ENCODE results near the gene SIT1. TPM values are rescaled to one million over a fixed set of nuclear protein-coding genes. Genes with fewer than 3 reads are reported as not detected.

The SIT1 gene
- total RNA-seq, 4 donors from 2014 or later, result 0.63 to 3.8 (median 0.95) TPM

GRCh38 chr9:35657546-35658136, 6.9 kb upstream of the SIT1 start, which contains the start of gene RMRP:
TSS of gene RMRP (minus strand) at chr9:35658019.
- intact Hi-C loops (cut with DNase I), result no loop called here
- Histone ChIP-seq H3K4me1 (peaks cover 7 to 20% of the 10 kb centered on the region in 2 donors), H3K4me3 (replicated peaks in 1 of 3) (peak within 1 kb of the TSS; percentile 49 to 95 (median 90)), H3K27me3 (no peaks in the 10 kb centered on the region), H3K36me3 (peaks cover 0 to 4% of the 10 kb centered on the region in 2 donors), H3K9me3 (no peaks in the 10 kb centered on the region), H3K27ac (peak within 1 kb of the TSS; percentile 92 to 100 (median 100))
- 0 to 1% methylated on average over 34 to 35 of the region's 42 CpGs for WGBS, 2 donors
- peak; percentile 98 for DNase-seq
- TF ChIP-seq POLR2A (IDR thresholded peaks at IDR 0.05) (peak; percentile 60 to 81), CTCF (IDR thresholded peaks at IDR 0.05) (peak in 5 of 6 experiments; percentile 20 to 55 (median 45))

- Histone ChIP-seq H3K4me3 (replicated peaks in 1 of 3) (peak overlapping the region in 1 of 3 donors; percentile 22), H3K4me1 (peaks cover 7 to 20% of the 10 kb centered on the region in 2 donors), H3K27me3 (no peaks in the 10 kb centered on the region), H3K9me3 (no peaks in the 10 kb centered on the region), H3K36me3 (peaks cover 0 to 4% of the 10 kb centered on the region in 2 donors), H3K27ac (peak overlapping the region; percentile 92 to 100 (median 100))
- no peak for TF ChIP-seq POLR2A (IDR thresholded peaks at IDR 0.05)
- TF ChIP-seq CTCF (IDR thresholded peaks at IDR 0.05), result no peak
- DNase-seq, result peak in 1 of 2 donors; percentile 45
- intact Hi-C loops (cut with DNase I), result no loop called here
- 21 to 23% methylated on average over 25 of the region's 25 CpGs for WGBS, 2 donors
Measured at GRCh38 chr9:35656831-35657545, 6.3 kb upstream of the SIT1 start.

GRCh38 chr9:35656348-35656747, 5.6 kb upstream of the SIT1 start:
- peaks cover 0 to 4% of the 10 kb centered on the region in 2 donors for H3K36me3 ChIP-seq
- intact Hi-C loops (cut with DNase I), result no loop called here
- TF ChIP-seq CTCF (IDR thresholded peaks at IDR 0.05) (no peak), POLR2A (IDR thresholded peaks at IDR 0.05) (no peak)
- H3K27me3 ChIP-seq, result no peaks in the 10 kb centered on the region
- no peak overlapping the region for H3K4me3 ChIP-seq (replicated peaks in 1 of 3)
- 76 to 90% methylated on average over 16 to 17 of the region's 17 CpGs for WGBS, 2 donors
- no peak for DNase-seq
- H3K27ac ChIP-seq, result peak overlapping the region in 1 of 3 donors; percentile 100
- H3K9me3 ChIP-seq, result no peaks in the 10 kb centered on the region
- peaks cover 7 to 20% of the 10 kb centered on the region in 2 donors for H3K4me1 ChIP-seq

GRCh38 chr9:35653611-35654010, 2.9 kb upstream of the SIT1 start:
- no peak for TF ChIP-seq CTCF (IDR thresholded peaks at IDR 0.05)
- no peak for TF ChIP-seq POLR2A (IDR thresholded peaks at IDR 0.05)
- no peak overlapping the region for H3K27ac ChIP-seq
- intact Hi-C loops (cut with DNase I), result loop anchor here (5.0 kb wide), 1 partner anchor 74 kb away; no protein-coding TSS in a partner anchor

GRCh38 chr9:35652829-35653209, 2.1 kb upstream of the SIT1 start:
- H3K27me3 ChIP-seq, result no peaks in the 10 kb centered on the region
- no peak for TF ChIP-seq CTCF (IDR thresholded peaks at IDR 0.05)
- no peak for TF ChIP-seq POLR2A (IDR thresholded peaks at IDR 0.05)
- H3K9me3 ChIP-seq, result no peaks in the 10 kb centered on the region
- intact Hi-C loops (cut with DNase I), result loop anchor here (5.0 kb wide), 1 partner anchor 74 kb away; no protein-coding TSS in a partner anchor
- H3K36me3 ChIP-seq, result no peaks in the 10 kb centered on the region
- no peak overlapping the region for H3K27ac ChIP-seq
- DNase-seq, result no peak
- no peak overlapping the region for H3K4me3 ChIP-seq (replicated peaks in 1 of 3)
- 93% methylated on average over 8 of the region's 8 CpGs for WGBS, 2 donors
- no peaks in the 10 kb centered on the region for H3K4me1 ChIP-seq

More at GRCh38 chr9:35653611-35654010, 2.9 kb upstream of the SIT1 start:
- H3K4me1 ChIP-seq, result no peaks in the 10 kb centered on the region
- H3K4me3 ChIP-seq (replicated peaks in 1 of 3), result no peak overlapping the region
- 85 to 90% methylated on average over 2 of the region's 2 CpGs for WGBS, 2 donors
- DNase-seq, result no peak
- no peaks in the 10 kb centered on the region for H3K36me3 ChIP-seq
- H3K27me3 ChIP-seq, result no peaks in the 10 kb centered on the region
- no peaks in the 10 kb centered on the region for H3K9me3 ChIP-seq
